ENCODE results near the gene SP140.
A peak's percentile ranks its signal among the peaks of the same experiment; 100 is the strongest.

Gene SP140

DNA sequence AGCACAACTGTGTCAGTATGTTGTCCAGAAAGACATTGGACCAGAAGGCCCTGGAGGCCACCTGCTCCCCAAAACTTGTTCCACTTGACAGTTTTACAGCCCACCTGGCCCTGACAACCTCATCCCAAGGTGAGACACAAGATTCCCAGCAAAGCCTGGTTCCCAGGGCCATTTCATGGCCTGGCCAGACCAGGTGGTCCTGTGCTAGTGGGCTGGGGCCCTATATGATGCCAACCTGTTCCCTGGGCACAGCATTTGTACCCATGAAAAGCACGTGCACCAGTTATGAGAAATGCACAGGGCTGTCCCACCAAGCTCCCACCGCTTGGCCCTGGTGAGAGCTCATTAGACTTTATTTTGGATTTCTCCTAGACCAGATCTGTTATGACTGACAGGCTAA, 95.5 kb downstream of the SP140 start:
- Histone ChIP-seq H3K4me3 (ENCODE audit: low read length) (no peak overlapping the region), H3K27me3 (ENCODE audit: control insufficient read depth, insufficient read depth, low read length) (no peaks in the 10 kb centered on the region), H3K9me3 (replicated peaks; ENCODE audit: low read length) (no peaks in the 10 kb centered on the region), H3K4me2 (ENCODE audit: low read length) (no peak overlapping the region), H3K36me3 (ENCODE audit: insufficient read depth, low read length) (no peaks in the 10 kb centered on the region), H3K4me1 (ENCODE audit: control insufficient read depth, insufficient read depth, low read length) (no peaks in the 10 kb centered on the region), H3K9ac (ENCODE audit: low read depth, low read length) (no peak overlapping the region)

DNA sequence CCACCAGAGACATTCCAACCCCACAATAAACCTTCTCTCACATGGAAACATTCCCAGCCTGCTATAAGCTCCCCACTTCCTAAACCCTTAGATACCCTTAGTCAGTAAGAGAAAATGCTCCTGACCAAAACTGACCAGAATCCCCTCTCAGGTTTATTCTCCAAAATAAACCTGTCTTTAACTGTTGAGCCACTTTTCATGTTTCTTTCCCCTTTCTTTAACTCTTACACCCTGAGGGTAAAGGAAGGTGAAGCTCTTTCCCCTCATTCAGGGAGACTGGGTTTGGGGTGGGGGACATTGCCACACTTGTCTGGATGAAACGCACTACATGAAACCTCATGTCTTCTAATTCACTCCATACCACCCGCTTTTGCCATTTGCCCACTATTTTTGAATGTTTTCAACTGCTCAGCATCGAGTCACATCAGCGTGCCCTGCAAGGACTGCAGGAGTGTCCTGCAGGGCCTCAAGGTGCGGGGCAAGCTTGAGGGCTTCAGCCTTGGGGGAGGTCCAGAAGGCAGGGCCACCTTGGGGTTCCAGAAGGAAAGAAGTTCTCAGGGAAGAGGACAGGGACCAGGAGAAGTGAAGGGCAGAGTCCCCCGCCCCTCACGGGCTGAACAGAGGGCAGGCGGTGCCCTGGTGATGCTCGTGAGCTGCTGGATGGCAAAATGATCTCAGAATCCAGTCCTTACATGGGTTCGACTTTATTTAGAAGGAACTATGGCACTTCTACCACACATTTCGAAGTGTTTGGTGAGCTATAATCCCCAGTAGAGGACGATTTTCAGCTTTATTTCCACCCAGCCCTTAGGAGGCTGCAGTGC, 97.2 kb downstream of the SP140 start:
- H3K9me3 ChIP-seq (replicated peaks; ENCODE audit: low read length): no peaks in the 10 kb centered on the region
- H3K4me3 ChIP-seq (ENCODE audit: low read length): no peak overlapping the region
- H3K36me3 ChIP-seq (ENCODE audit: insufficient read depth, low read length): no peaks in the 10 kb centered on the region
- no peaks in the 10 kb centered on the region for H3K27me3 ChIP-seq (ENCODE audit: control insufficient read depth, insufficient read depth, low read length)
- H3K4me1 ChIP-seq (ENCODE audit: control insufficient read depth, insufficient read depth, low read length): peaks cover 10% of the 10 kb centered on the region
- H3K9ac ChIP-seq (ENCODE audit: low read depth, low read length): no peak overlapping the region
- no peak overlapping the region for H3K4me2 ChIP-seq (ENCODE audit: low read length)

DNA sequence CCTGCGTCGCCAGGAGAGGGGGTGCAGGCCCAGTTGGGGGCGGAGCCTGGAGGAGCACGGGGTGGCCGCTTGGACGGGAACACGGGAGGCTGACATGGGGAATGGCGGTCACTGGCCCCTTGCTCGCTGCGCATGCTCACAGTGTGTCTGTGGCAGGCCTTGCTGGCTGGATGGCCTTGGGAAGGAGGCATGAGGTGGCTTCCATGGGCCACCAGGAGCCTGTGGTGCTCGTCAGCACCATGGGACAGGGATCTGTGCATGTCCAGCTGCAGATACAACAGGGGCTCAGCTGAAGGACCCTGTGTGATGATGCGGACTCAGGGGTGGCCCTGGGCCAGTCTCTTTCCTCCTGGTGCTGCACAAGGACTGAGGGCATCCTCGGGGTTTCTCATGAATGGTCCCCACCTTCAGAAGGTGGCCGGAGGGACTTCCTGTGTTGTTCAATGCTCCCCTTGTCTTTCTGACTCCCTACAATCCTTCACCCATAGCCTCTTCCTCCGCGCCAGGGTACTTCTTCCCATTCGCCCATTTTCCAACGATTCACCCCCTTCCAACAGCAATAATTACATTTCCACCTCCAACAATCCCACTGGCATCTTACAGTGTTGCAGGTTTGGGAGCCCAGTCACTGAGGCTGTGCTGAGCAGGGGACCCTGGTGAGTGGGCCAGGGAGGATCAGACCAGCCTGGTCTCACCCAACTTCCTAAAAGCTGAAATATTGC, 98.0 kb downstream of the SP140 start:
- no peaks in the 10 kb centered on the region for H3K36me3 ChIP-seq (ENCODE audit: insufficient read depth, low read length)
- no peak overlapping the region for H3K4me2 ChIP-seq (ENCODE audit: low read length)
- H3K9me3 ChIP-seq (replicated peaks; ENCODE audit: low read length): no peaks in the 10 kb centered on the region
- no peak overlapping the region for H3K4me3 ChIP-seq (ENCODE audit: low read length)
- H3K27me3 ChIP-seq (ENCODE audit: control insufficient read depth, insufficient read depth, low read length): no peaks in the 10 kb centered on the region
- peaks cover 16% of the 10 kb centered on the region for H3K4me1 ChIP-seq (ENCODE audit: control insufficient read depth, insufficient read depth, low read length)
- no peak overlapping the region for H3K9ac ChIP-seq (ENCODE audit: low read depth, low read length)

DNA sequence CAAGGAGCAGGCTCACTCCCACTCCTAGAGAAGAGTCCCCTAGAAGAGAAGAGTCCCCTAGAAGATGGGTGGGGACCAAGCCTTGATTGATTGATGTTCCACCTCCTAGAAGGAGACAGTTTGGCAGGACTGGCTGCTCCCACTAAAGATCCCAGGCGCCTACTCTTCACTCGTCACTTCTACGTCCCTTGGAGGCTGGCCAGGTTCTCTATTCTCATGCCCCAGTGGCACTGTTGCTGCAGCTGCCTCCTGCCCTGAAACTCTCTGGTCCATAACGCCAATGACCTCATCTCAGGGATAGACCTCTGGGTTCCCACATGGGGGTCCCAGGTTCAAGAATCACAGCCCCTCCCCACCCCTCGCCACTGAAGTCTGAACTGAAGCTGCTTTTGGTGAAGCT, 99.0 kb downstream of the SP140 start:
- H3K4me1 ChIP-seq (ENCODE audit: control insufficient read depth, insufficient read depth, low read length): peaks cover 25% of the 10 kb centered on the region
- H3K9me3 ChIP-seq (replicated peaks; ENCODE audit: low read length): no peaks in the 10 kb centered on the region
- no peak overlapping the region for H3K4me2 ChIP-seq (ENCODE audit: low read length)
- no peak overlapping the region for H3K9ac ChIP-seq (ENCODE audit: low read depth, low read length)
- no peak overlapping the region for H3K4me3 ChIP-seq (ENCODE audit: low read length)
- H3K36me3 ChIP-seq (ENCODE audit: insufficient read depth, low read length): no peaks in the 10 kb centered on the region
- no peaks in the 10 kb centered on the region for H3K27me3 ChIP-seq (ENCODE audit: control insufficient read depth, insufficient read depth, low read length)

DNA sequence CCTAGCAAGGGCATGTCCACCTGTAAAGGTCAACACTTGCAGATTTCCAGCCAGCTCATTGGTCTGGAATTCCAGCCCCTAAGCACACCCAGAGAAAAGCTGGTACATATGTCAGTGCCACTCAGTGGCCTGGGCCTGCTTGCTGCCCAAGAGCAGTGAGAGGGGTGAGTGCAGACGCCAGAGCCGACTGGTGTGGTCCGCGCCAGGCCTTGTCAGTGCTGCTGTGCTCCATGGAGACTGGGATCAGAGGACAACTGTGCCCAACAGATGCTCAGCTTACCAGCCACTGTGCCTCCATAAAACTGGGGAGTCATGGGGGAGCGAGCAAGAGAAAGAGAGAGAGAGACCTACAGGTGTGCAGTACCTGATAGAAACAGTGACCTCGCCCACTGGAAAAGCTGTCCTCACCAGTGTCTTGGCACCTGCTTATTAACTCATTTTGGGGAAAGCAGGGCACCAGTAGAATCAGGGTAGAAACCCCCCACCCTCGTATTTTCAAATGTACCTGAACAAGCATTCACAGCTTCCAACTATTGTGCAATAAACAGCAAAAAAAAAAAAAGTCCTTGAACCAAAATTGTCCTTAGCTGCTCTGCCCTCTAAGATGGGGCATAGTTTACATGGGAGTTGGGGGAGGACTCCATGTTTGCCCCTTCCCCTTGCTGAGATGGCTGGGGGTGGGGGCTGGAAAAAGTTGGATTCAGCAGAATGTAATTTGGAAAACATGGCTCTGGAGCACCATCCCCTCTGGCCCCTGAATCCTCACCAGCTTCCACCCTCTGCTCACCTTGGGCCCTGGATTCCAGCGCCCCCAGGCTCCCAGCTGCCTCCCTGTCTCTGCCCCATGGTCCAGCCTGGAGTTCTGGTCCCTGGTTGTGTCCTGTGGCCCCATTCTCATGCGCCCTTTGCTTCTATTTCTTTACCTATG, 100.0 kb downstream of the SP140 start:
- Histone ChIP-seq H3K9ac (ENCODE audit: low read depth, low read length) (no peak overlapping the region), H3K36me3 (ENCODE audit: insufficient read depth, low read length) (no peaks in the 10 kb centered on the region), H3K4me1 (ENCODE audit: control insufficient read depth, insufficient read depth, low read length) (peaks cover 34% of the 10 kb centered on the region), H3K27me3 (ENCODE audit: control insufficient read depth, insufficient read depth, low read length) (no peaks in the 10 kb centered on the region), H3K4me2 (ENCODE audit: low read length) (no peak overlapping the region), H3K4me3 (ENCODE audit: low read length) (no peak overlapping the region), H3K9me3 (replicated peaks; ENCODE audit: low read length) (no peaks in the 10 kb centered on the region)

DNA sequence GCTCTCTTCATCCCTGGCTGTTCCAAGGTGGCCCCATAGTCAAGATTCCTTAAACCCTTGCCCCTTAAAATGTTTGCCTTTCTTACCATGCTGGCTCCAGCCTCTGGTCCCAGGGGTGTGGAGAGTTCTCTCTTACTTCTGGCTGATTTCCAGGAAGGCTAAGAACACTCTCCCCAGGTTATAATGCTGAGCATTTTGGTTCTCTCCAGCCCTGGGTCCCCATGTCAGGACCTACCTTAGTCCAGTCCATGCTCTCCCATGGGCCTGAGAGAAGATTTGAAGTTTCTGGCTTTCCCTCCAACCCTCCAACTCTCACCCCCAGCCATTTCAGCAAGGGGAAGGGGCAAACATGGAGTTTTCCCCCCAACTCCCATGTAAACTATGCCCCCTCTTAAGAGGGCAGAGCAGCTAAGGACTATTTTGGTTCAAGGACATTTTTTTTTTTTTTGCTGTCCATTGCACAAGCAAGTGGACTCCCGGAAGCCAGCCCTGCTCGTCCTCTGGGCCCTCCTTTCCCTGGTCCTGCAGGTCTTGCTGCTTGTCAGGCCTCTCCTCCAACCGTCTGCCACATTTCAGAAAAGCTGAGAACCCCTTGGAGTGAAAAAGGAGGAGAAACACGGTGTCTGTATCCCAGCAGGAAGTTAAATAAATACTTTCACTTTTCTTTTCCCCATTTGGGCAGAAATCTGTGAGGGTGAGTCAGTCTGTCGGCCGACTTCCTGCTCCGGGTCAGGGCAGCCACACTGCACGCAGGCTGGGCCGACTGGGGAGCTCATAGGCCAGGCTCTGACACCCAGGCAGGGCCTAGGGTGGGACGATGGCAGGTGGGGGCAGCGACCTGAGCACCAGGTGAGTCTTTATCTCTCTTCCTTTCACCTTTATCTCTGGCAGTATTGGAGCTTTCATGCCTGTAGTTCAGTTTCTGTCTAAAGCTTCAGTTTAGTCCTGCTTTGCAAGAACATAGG, 101.2 kb downstream of the SP140 start, which contains the start of gene SP140L:
TSS of gene SP140L (plus strand) at position 741 of the 965 bp plus-strand sequence. CDS start at position 818, 77 bp downstream.
- Histone ChIP-seq H3K27me3 (ENCODE audit: control insufficient read depth, insufficient read depth, low read length) (no peaks in the 10 kb centered on the region), H3K36me3 (ENCODE audit: insufficient read depth, low read length) (no peaks in the 10 kb centered on the region), H3K9ac (ENCODE audit: low read depth, low read length) (peak within 1 kb of the TSS; percentile 76), H3K4me3 (ENCODE audit: low read length) (peak within 1 kb of the TSS; percentile 73), H3K9me3 (replicated peaks; ENCODE audit: low read length) (no peaks in the 10 kb centered on the region), H3K4me1 (ENCODE audit: control insufficient read depth, insufficient read depth, low read length) (peaks cover 37% of the 10 kb centered on the region), H3K4me2 (ENCODE audit: low read length) (peak within 1 kb of the TSS; percentile 84)

DNA sequence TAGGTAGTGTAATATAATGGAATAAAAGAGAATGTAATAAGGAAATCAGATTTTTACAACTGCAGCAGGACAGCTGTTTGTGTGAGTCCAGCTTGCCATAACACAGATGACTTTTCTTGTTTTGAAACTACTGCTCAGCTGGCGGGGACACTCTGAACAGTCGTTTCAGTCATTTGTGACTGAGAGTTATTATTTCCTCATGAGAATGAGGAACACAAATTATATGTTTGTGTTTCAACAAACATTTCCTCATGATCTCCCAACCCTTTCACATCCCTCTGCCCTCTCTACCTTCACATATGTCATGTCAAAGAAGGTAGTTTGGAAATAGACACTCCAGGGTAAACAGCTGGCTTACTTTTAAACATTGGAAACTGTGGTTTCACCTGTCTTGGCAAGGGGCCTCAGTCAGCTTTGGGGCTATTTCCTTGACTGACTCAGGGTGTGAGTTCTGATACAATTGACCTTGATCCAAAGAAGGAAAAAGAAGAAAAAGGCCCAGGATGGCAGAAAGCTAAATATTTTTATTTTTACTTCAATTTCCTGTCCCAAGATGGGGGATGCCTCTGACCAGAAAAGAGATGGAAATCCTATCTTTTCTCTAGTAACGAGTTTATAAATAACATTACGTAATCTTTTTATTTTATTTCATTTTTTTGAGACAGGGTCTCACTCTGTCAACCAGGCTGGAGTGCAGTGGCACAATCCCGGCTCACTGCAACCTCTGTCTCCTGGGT, 102.0 kb downstream of the SP140 start:
- H3K27me3 ChIP-seq (ENCODE audit: control insufficient read depth, insufficient read depth, low read length): no peaks in the 10 kb centered on the region
- H3K4me3 ChIP-seq (ENCODE audit: low read length): peak overlapping the region; percentile 73
- H3K9ac ChIP-seq (ENCODE audit: low read depth, low read length): peak overlapping the region; percentile 76
- no peaks in the 10 kb centered on the region for H3K9me3 ChIP-seq (replicated peaks; ENCODE audit: low read length)
- no peaks in the 10 kb centered on the region for H3K36me3 ChIP-seq (ENCODE audit: insufficient read depth, low read length)
- H3K4me2 ChIP-seq (ENCODE audit: low read length): peak overlapping the region; percentile 84
- peaks cover 37% of the 10 kb centered on the region for H3K4me1 ChIP-seq (ENCODE audit: control insufficient read depth, insufficient read depth, low read length)

DNA sequence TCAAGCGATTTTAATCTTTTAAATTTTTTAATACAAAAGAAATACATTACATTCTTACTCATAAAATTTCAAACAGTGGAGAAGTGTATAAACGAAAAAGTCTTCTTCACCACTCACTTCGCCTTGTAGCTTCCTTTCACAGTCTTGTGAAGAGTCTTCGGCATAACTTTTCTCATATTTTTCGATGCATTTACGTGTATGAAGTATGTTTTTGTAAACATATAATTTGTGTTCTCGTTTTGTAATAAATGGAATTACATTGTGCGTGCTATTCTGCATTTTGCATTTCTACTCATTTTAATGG, 102.6 kb downstream of the SP140 start:
- no peaks in the 10 kb centered on the region for H3K36me3 ChIP-seq (ENCODE audit: insufficient read depth, low read length)

DNA sequence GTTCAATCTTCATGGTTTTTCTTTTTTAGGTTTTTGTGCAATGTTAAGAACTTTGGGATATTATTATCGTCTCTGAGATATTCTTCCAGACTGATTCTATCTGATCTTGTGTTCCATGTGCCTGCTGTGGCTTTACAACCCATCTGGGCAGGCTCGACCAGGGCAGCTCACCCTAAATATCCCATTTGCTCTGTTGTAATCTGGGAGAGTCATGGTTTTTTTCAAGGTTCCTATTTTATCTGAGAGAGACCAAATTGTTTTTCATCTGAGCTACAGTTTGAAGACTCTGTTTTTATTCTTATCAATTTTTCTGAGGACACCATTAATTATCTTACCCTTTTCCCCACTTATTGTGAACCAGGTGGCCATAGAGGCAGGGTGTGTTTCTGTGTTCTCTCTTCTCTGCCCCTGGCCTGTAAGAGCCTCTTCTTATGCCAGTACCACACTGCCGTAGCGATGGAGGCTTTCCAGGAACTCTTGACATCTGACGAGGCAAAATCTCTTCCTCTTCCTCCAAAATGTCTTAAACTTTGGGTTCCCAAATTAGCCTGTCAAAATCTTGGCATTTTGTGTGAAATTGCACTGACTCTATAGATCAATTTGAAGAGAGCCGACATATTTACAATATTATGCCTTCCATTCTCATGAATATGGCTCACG, 104.5 kb downstream of the SP140 start:
- Histone ChIP-seq H3K4me1 (ENCODE audit: control insufficient read depth, insufficient read depth, low read length) (peaks cover 37% of the 10 kb centered on the region), H3K27me3 (ENCODE audit: control insufficient read depth, insufficient read depth, low read length) (no peaks in the 10 kb centered on the region), H3K4me2 (ENCODE audit: low read length) (peak overlapping the region; percentile 76), H3K9ac (ENCODE audit: low read depth, low read length) (peak overlapping the region; percentile 39), H3K36me3 (ENCODE audit: insufficient read depth, low read length) (peaks cover 9% of the 10 kb centered on the region), H3K4me3 (ENCODE audit: low read length) (peak overlapping the region; percentile 48), H3K9me3 (replicated peaks; ENCODE audit: low read length) (no peaks in the 10 kb centered on the region)

More for the DNA sequence above, 102.6 kb downstream of the SP140 start:
- Histone ChIP-seq H3K27me3 (ENCODE audit: control insufficient read depth, insufficient read depth, low read length) (no peaks in the 10 kb centered on the region), H3K9me3 (replicated peaks; ENCODE audit: low read length) (no peaks in the 10 kb centered on the region), H3K4me1 (ENCODE audit: control insufficient read depth, insufficient read depth, low read length) (peaks cover 37% of the 10 kb centered on the region), H3K4me3 (ENCODE audit: low read length) (peak overlapping the region; percentile 73), H3K4me2 (ENCODE audit: low read length) (peak overlapping the region; percentile 84), H3K9ac (ENCODE audit: low read depth, low read length) (no peak overlapping the region)

DNA sequence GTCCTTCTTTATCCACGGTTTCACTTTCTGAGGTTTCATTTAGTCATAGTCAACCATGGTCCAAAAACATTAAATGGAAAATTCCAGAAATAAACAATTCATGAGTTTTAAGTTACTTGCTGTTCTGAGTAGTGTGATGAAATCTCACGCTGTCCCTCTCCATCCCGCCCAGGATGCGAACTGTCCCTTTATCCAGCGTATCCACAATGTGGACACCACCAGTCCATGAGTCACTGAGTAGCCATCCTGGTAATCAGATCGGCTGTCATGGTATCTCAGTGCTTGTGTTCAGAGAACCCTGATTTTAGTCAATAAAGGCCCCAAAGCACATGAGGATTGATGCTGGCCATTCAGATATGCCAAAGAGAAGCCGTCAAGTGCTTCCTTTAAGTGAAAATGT, 105.2 kb downstream of the SP140 start:
- Histone ChIP-seq H3K4me2 (ENCODE audit: low read length) (peak overlapping the region; percentile 76), H3K4me3 (ENCODE audit: low read length) (peak overlapping the region; percentile 48), H3K36me3 (ENCODE audit: insufficient read depth, low read length) (peaks cover 11% of the 10 kb centered on the region), H3K9me3 (replicated peaks; ENCODE audit: low read length) (no peaks in the 10 kb centered on the region), H3K4me1 (ENCODE audit: control insufficient read depth, insufficient read depth, low read length) (peaks cover 37% of the 10 kb centered on the region), H3K9ac (ENCODE audit: low read depth, low read length) (peak overlapping the region; percentile 39), H3K27me3 (ENCODE audit: control insufficient read depth, insufficient read depth, low read length) (no peaks in the 10 kb centered on the region)

Data from skeletal muscle satellite cell (primary cell).